Liver (tissue), 9 donors: ENCODE measurements around the gene ANGPTL4. TPM values are rescaled to one million over a fixed set of nuclear protein-coding genes. Genes with fewer than 3 reads are reported as not detected.
"Not testable (repeated sequence)": the region's sequence is repeated elsewhere in the genome, so short reads cannot be mapped to it uniquely, and the experiment has no call there.

Experiments used
- DNase-seq: peaks from one replicate; pipeline ENCODE4 v3.0.0-alpha.2; 2017; ENCODE audit warnings: low spot score
- H3K27ac ChIP-seq, 2 donors: one replicate each; pipeline ENCODE4 v1.7.0; 2013; ENCODE audit warnings: inconsistent platforms in 2 of 2, low read length in 2 of 2, control low read depth in 1 of 2, low read depth in 1 of 2, mild to moderate bottlenecking in 1 of 2
- H3K27me3 ChIP-seq, 4 donors: one replicate each; pipeline versions ENCODE4 v1.6.1 to v1.7.0; 2013; ENCODE audit warnings: low read length in 3 of 4, inconsistent platforms in 1 of 4, mild to moderate bottlenecking in 1 of 4, moderate library complexity in 1 of 4; ENCODE audit not compliant: control insufficient read depth in 4 of 4, insufficient read depth in 4 of 4
- H3K36me3 ChIP-seq, 4 donors: one replicate each; pipeline versions ENCODE4 v1.6.1 to v1.7.0; 2013; ENCODE audit warnings: low read length in 3 of 4, mild to moderate bottlenecking in 3 of 4, low read depth in 1 of 4, moderate library complexity in 1 of 4; ENCODE audit not compliant: control insufficient read depth in 4 of 4, insufficient read depth in 3 of 4
- H3K4me1 ChIP-seq, 4 donors: one replicate each; pipeline versions ENCODE4 v1.6.1 to v1.7.0; 2013; ENCODE audit warnings: low read length in 3 of 4, mild to moderate bottlenecking in 3 of 4, moderate library complexity in 1 of 4; ENCODE audit not compliant: control insufficient read depth in 4 of 4, insufficient read depth in 4 of 4
- H3K4me3 ChIP-seq, 3 donors: one replicate each; pipeline versions ENCODE4 v1.6.1 to v1.7.0; 2013; ENCODE audit warnings: low read length in 3 of 3, control low read depth in 1 of 3, low read depth in 1 of 3, mild to moderate bottlenecking in 1 of 3
- H3K9ac ChIP-seq, 2 donors: one replicate each; pipeline ENCODE4 v1.7.0; 2013; ENCODE audit warnings: low read length in 2 of 2, mild to moderate bottlenecking in 2 of 2, moderate library complexity in 2 of 2, control low read depth in 1 of 2, low read depth in 1 of 2
- H3K9me3 ChIP-seq, 4 donors: one replicate each; pipeline versions ENCODE4 v1.6.1 to v1.7.0; 2013; ENCODE audit warnings: low read length in 3 of 4; ENCODE audit not compliant: control insufficient read depth in 4 of 4
- EGR1 ChIP-seq, 2 donors: IDR thresholded peaks; 2 replicates each; pipeline ENCODE4 v1.6.1; 2016 to 2018; ENCODE audit warnings: antibody characterized with exemption in 2 of 2, low read depth in 2 of 2
- FOXA1 ChIP-seq: IDR thresholded peaks from 2 replicates; pipeline ENCODE4 v1.6.1; 2016; ENCODE audit warnings: antibody characterized with exemption
- FOXA2 ChIP-seq: IDR thresholded peaks from 2 replicates; pipeline ENCODE4 v1.6.1; 2016; ENCODE audit warnings: antibody characterized with exemption
- GABPA ChIP-seq, 2 donors: IDR thresholded peaks in 1 of 2; conservative IDR thresholded peaks in 1 of 2; 2 replicates each; pipeline ENCODE4 v1.6.1; 2016; ENCODE audit warnings: antibody characterized with exemption in 2 of 2, mild to moderate bottlenecking in 1 of 2, moderate library complexity in 1 of 2
- HNF4A ChIP-seq, 2 donors: conservative IDR thresholded peaks; 2 replicates each; pipeline ENCODE4 v1.6.1; 2016; ENCODE audit warnings: antibody characterized with exemption in 2 of 2, mild to moderate bottlenecking in 2 of 2
- HNF4G ChIP-seq: IDR thresholded peaks from 2 replicates; pipeline ENCODE4 v1.6.1; 2016; ENCODE audit warnings: antibody characterized with exemption
- JUND ChIP-seq, 2 donors: IDR thresholded peaks; 2 replicates each; pipeline ENCODE4 v1.6.1; 2016; ENCODE audit warnings: antibody characterized with exemption in 2 of 2
- NR2F2 ChIP-seq: IDR thresholded peaks from 2 replicates; pipeline ENCODE4 v1.6.1; 2016; ENCODE audit warnings: antibody characterized with exemption
- RAD21 ChIP-seq, 2 donors: IDR thresholded peaks; 2 replicates each; pipeline ENCODE4 v1.6.1; 2016; ENCODE audit warnings: antibody characterized with exemption in 2 of 2, mild to moderate bottlenecking in 2 of 2
- RXRA ChIP-seq, 2 donors: IDR thresholded peaks; 2 replicates each; pipeline ENCODE4 v1.6.1; 2017 to 2018; ENCODE audit warnings: antibody characterized with exemption in 2 of 2, mild to moderate bottlenecking in 1 of 2
- SP1 ChIP-seq: IDR thresholded peaks from 2 replicates; pipeline ENCODE4 v1.6.1; 2018; ENCODE audit warnings: antibody characterized with exemption, mild to moderate bottlenecking
- TAF1 ChIP-seq: conservative IDR thresholded peaks from 2 replicates; pipeline ENCODE4 v1.6.1; 2016; ENCODE audit warnings: antibody characterized with exemption, mild to moderate bottlenecking
- YY1 ChIP-seq: IDR thresholded peaks from 2 replicates; pipeline ENCODE4 v1.6.1; 2016; ENCODE audit warnings: antibody characterized with exemption, mild to moderate bottlenecking
- WGBS: extraction: QIAGEN DNeasy Blood & Tissue Kit; methylation state at CpG from one replicate; pipeline ENCODE4 v1.1.7; 2013; 5-methylcytosine and 5-hydroxymethylcytosine counted together
- polyA plus RNA-seq, 2 donors: library from polyadenylated mRNA; stranded (reverse) in 1 of 2; unstranded in 1 of 2; fragments of 200-250 nt in 1 of 2; fragments of >200 nt in 1 of 2; fragmentation: Nextera tagmentation in 1 of 2; extraction: Ambion mirVana in 1 of 2; gene quantifications; one replicate each; pipeline versions ENCODE4 v1.2.1 to v1.2.3, GENCODE V29; 2013 to 2015
- total RNA-seq, 2 donors: library from RNA; depleted of rRNA; stranded (reverse); fragments of >200 nt; gene quantifications; one replicate each; pipeline ENCODE4 v1.2.3, GENCODE V29; 2014
- TF ChIP-seq, protein P1 (sequence below): IDR thresholded peaks from 2 replicates; pipeline ENCODE4 v1.6.1; 2016; ENCODE audit warnings: antibody characterized with exemption
- TF ChIP-seq, protein P2 (sequence below): IDR thresholded peaks from 2 replicates; pipeline ENCODE4 v1.6.1; 2016; ENCODE audit warnings: antibody characterized with exemption
- TF ChIP-seq, protein P3 (sequence below): fragments of 150-350 bp; IDR thresholded peaks from 2 replicates; pipeline ENCODE4 v1.5.1; 2017; ENCODE audit warnings: improper control_type of control experiment, low read depth, low read length; ENCODE audit not compliant: missing input control
- TF ChIP-seq, protein P4 (sequence below): IDR thresholded peaks from 2 replicates; pipeline ENCODE4 v1.6.1; 2016; ENCODE audit warnings: antibody characterized with exemption
- TF ChIP-seq, protein P5 (sequence below): IDR thresholded peaks from 2 replicates; pipeline ENCODE4 v1.6.1; 2016; ENCODE audit warnings: antibody characterized with exemption, mild to moderate bottlenecking
- donor health status: healthy.
- donor health status: healthy.
- donor health status: healthy.
- donor health status: healthy.
- donor health status: healthy.

ANGPTL4 gene
- total and polyA plus RNA-seq, 4 donors: 0.65 to 144 (median 71.6) TPM

DNA sequence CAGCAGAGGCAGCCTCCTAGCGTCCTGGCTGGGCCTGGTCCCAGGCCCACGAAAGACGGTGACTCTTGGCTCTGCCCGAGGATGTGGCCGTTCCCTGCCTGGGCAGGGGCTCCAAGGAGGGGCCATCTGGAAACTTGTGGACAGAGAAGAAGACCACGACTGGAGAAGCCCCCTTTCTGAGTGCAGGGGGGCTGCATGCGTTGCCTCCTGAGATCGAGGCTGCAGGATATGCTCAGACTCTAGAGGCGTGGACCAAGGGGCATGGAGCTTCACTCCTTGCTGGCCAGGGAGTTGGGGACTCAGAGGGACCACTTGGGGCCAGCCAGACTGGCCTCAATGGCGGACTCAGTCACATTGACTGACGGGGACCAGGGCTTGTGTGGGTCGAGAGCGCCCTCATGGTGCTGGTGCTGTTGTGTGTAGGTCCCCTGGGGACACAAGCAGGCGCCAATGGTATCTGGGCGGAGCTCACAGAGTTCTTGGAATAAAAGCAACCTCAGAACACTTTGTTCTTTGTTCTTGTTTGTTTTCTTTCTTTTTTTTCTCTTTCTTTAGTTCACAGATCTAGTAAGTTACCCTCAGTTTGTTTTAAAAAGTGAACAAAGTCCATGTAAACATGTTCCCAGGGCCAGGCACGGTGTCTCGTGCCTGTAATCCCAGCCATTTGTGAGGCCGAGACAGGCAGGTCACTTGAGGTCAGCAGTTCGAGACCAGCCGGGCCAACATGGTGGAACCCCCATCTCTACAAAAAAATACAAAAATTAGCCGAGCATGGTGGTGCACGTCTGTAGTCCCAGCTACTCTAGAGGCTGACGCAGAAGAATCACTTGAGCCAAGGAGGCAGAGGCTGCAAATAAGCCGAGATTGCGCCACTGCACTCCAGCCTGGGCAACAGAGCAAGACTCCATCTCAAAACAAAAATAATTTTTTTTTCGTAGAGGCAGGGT lies 10.2 kb downstream of the ANGPTL4 start:
- peaks cover 10 to 30% (median 14%) of the 10 kb centered on the region in 4 donors for H3K4me1 ChIP-seq
- peak overlapping the region in 1 of 2 donors; percentile 52 for H3K9ac ChIP-seq
- peak; percentile 99 for TF ChIP-seq RXRA (IDR thresholded peaks at IDR 0.05)
- TF ChIP-seq RAD21 (IDR thresholded peaks at IDR 0.05): peak; percentile 73 to 80
- peak; percentile 74 for TF ChIP-seq YY1
- TF ChIP-seq, protein P1, sequence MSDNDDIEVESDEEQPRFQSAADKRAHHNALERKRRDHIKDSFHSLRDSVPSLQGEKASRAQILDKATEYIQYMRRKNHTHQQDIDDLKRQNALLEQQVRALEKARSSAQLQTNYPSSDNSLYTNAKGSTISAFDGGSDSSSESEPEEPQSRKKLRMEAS: peak; percentile 86
- TF ChIP-seq, protein P2, sequence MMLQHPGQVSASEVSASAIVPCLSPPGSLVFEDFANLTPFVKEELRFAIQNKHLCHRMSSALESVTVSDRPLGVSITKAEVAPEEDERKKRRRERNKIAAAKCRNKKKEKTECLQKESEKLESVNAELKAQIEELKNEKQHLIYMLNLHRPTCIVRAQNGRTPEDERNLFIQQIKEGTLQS: peak; percentile 66
- TF ChIP-seq EGR1 (IDR thresholded peaks at IDR 0.05; ENCODE audit: low read depth in 2 of 2): peak in 1 of 2 donors; percentile 56
- peak; percentile 99 for TF ChIP-seq SP1
- TF ChIP-seq, protein P3, sequence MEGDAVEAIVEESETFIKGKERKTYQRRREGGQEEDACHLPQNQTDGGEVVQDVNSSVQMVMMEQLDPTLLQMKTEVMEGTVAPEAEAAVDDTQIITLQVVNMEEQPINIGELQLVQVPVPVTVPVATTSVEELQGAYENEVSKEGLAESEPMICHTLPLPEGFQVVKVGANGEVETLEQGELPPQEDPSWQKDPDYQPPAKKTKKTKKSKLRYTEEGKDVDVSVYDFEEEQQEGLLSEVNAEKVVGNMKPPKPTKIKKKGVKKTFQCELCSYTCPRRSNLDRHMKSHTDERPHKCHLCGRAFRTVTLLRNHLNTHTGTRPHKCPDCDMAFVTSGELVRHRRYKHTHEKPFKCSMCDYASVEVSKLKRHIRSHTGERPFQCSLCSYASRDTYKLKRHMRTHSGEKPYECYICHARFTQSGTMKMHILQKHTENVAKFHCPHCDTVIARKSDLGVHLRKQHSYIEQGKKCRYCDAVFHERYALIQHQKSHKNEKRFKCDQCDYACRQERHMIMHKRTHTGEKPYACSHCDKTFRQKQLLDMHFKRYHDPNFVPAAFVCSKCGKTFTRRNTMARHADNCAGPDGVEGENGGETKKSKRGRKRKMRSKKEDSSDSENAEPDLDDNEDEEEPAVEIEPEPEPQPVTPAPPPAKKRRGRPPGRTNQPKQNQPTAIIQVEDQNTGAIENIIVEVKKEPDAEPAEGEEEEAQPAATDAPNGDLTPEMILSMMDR: peak; percentile 30
- peak in 1 of 2 donors; percentile 58 for TF ChIP-seq GABPA (IDR thresholded peaks at IDR 0.05 in 1 of 2, conservative IDR thresholded peaks at IDR 0.05 in 1 of 2)
- no peak for TF ChIP-seq TAF1
- TF ChIP-seq NR2F2: no peak
- peak; percentile 85 for TF ChIP-seq FOXA1
- peak; percentile 94 to 96 for TF ChIP-seq HNF4A (conservative IDR thresholded peaks at IDR 0.05)
- TF ChIP-seq, protein P4, sequence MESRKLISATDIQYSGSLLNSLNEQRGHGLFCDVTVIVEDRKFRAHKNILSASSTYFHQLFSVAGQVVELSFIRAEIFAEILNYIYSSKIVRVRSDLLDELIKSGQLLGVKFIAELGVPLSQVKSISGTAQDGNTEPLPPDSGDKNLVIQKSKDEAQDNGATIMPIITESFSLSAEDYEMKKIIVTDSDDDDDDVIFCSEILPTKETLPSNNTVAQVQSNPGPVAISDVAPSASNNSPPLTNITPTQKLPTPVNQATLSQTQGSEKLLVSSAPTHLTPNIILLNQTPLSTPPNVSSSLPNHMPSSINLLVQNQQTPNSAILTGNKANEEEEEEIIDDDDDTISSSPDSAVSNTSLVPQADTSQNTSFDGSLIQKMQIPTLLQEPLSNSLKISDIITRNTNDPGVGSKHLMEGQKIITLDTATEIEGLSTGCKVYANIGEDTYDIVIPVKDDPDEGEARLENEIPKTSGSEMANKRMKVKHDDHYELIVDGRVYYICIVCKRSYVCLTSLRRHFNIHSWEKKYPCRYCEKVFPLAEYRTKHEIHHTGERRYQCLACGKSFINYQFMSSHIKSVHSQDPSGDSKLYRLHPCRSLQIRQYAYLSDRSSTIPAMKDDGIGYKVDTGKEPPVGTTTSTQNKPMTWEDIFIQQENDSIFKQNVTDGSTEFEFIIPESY: peak; percentile 89
- peak; percentile 90 to 94 for TF ChIP-seq JUND (IDR thresholded peaks at IDR 0.05)
- TF ChIP-seq HNF4G: peak; percentile 78
- TF ChIP-seq, protein P5, sequence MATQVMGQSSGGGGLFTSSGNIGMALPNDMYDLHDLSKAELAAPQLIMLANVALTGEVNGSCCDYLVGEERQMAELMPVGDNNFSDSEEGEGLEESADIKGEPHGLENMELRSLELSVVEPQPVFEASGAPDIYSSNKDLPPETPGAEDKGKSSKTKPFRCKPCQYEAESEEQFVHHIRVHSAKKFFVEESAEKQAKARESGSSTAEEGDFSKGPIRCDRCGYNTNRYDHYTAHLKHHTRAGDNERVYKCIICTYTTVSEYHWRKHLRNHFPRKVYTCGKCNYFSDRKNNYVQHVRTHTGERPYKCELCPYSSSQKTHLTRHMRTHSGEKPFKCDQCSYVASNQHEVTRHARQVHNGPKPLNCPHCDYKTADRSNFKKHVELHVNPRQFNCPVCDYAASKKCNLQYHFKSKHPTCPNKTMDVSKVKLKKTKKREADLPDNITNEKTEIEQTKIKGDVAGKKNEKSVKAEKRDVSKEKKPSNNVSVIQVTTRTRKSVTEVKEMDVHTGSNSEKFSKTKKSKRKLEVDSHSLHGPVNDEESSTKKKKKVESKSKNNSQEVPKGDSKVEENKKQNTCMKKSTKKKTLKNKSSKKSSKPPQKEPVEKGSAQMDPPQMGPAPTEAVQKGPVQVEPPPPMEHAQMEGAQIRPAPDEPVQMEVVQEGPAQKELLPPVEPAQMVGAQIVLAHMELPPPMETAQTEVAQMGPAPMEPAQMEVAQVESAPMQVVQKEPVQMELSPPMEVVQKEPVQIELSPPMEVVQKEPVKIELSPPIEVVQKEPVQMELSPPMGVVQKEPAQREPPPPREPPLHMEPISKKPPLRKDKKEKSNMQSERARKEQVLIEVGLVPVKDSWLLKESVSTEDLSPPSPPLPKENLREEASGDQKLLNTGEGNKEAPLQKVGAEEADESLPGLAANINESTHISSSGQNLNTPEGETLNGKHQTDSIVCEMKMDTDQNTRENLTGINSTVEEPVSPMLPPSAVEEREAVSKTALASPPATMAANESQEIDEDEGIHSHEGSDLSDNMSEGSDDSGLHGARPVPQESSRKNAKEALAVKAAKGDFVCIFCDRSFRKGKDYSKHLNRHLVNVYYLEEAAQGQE: peak; percentile 59
- peak; percentile 95 for TF ChIP-seq FOXA2
- no peak overlapping the region for H3K4me3 ChIP-seq
- no peaks in the 10 kb centered on the region for H3K9me3 ChIP-seq
- no peaks in the 10 kb centered on the region for H3K27me3 ChIP-seq
- H3K36me3 ChIP-seq: peaks cover 5 to 12% (median 7%) of the 10 kb centered on the region in 4 donors
- H3K27ac ChIP-seq: peak overlapping the region; percentile 73 to 76
- DNase-seq: no peak
- 56% methylated on average over 26 of the region's 26 CpGs for WGBS

DNA sequence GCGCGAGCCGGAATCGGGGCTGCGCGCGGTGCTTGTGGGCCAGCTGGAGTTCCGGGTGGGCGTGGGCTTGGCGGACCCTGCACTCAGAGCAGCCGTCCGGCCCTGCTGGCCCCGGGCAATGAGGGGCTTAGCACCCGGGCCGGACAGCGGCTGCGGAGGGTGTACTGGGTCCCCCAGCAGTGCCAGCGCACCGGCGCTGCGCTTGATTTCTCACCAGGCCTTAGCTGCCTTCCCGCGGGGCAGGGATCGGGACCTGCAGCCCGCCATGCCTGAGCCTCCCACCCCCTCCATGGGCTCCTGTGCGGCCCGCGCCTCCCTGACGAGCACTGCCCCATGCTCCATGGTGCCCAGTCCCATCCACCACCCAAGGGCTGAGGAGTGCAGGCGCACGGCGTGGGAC lies 11.8 kb downstream of the ANGPTL4 start:
- H3K4me3 ChIP-seq, H3K27me3 ChIP-seq, H3K27ac ChIP-seq, H3K9me3 ChIP-seq, DNase-seq, H3K36me3 ChIP-seq, H3K9ac ChIP-seq: not testable (repeated sequence)
- 98% methylated on average over 32 of the region's 32 CpGs for WGBS
- H3K4me1 ChIP-seq: peaks cover 9 to 22% (median 12%) of the 10 kb centered on the region in 4 donors

DNA sequence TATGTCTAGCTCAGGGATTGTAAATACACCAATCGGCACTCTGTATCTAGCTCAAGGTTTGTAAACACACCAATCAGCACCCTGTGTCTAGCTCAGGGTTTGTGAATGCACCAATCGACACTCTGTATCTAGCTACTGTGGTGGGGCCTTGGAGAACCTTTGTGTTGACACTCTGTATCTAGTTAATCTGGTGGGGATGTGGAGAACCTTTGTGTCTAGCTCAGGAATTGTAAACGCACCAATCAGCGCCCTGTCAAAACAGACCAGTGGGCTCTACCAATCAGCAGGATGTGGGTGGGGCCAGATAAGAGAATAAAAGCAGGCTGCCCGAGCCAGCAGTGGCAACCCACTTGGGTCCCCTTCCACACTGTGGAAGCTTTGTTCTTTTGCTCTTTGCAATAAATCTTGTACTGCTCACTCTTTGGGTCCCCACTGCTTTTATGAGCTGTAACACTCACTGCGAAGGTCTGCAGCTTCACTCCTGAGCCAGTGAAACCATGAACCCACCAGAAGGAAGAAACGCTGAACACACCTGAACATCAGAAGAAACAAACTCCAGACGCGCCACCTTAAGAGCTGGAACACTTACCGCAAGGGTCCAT lies 12.5 kb downstream of the ANGPTL4 start:
- not testable (repeated sequence) for H3K27ac ChIP-seq, H3K9ac ChIP-seq, H3K36me3 ChIP-seq, H3K9me3 ChIP-seq, H3K4me3 ChIP-seq, DNase-seq, H3K27me3 ChIP-seq
- WGBS: 89% methylated on average over 10 of the region's 10 CpGs
- H3K4me1 ChIP-seq: peaks cover 7 to 15% (median 9%) of the 10 kb centered on the region in 4 donors
